Tibial nerve (tissue), 4 donors: ENCODE results near the gene MYO1A. TPM values are rescaled to one million over a fixed set of nuclear protein-coding genes. Genes with fewer than 3 reads are reported as not detected.

ENCODE experiments used
- DNase-seq, 2 donors: peaks; one replicate each; pipeline ENCODE4 v3.0.0-alpha.2; 2019; ENCODE audit warnings: low spot score in 2 of 2
- H3K27ac ChIP-seq, 4 donors: fragments of 200-600 bp; sonication (generic) in 3 of 4; one replicate each; pipeline ENCODE4 v1.5.1; 2017 to 2019; ENCODE audit warnings: mild to moderate bottlenecking in 1 of 4
- H3K27me3 ChIP-seq, 2 donors: fragments of 200-600 bp; sonication (generic) in 1 of 2; one replicate each; pipeline versions ENCODE4 v1.5.1 to v1.6.0; 2017 to 2019
- H3K36me3 ChIP-seq, 3 donors: fragments of 200-600 bp; sonication (generic); one replicate each; pipeline ENCODE4 v1.5.1; 2018 to 2019
- H3K4me1 ChIP-seq, 4 donors: fragments of 200-600 bp; sonication (generic) in 3 of 4; one replicate each; pipeline ENCODE4 v1.5.1; 2017 to 2019
- H3K4me3 ChIP-seq, 4 donors: fragments of 200-600 bp; sonication (generic) in 3 of 4; one replicate each; pipeline ENCODE4 v1.5.1; 2017 to 2019; ENCODE audit warnings: mild to moderate bottlenecking in 1 of 4, moderate library complexity in 1 of 4
- H3K9me3 ChIP-seq, 4 donors: fragments of 200-600 bp; sonication (generic) in 3 of 4; one replicate each; pipeline ENCODE4 v1.5.1; 2017 to 2019
- EP300 ChIP-seq, 2 donors: sonication (generic); formaldehyde crosslinking; IDR thresholded peaks; one replicate each; pipeline ENCODE4 v1.6.1; 2017; ENCODE audit warnings: antibody characterized with exemption in 2 of 2, mild to moderate bottlenecking in 1 of 2
- POLR2A ChIP-seq, 2 donors: fragments of 450-650 bp; IDR thresholded peaks; one replicate each; pipeline ENCODE4 v1.6.1; 2017; ENCODE audit warnings: antibody characterized with exemption in 2 of 2, mild to moderate bottlenecking in 2 of 2, moderate library complexity in 2 of 2
- WGBS, 2 donors: methylation state at CpG; one replicate each; pipeline ENCODE4 v1.1.5; 2018; 5-methylcytosine and 5-hydroxymethylcytosine counted together
- total RNA-seq, 4 donors: library from RNA; depleted of rRNA; stranded (reverse); fragments of >200 nt; gene quantifications; one replicate each; pipeline ENCODE4 v1.1.0, GENCODE V29; 2016
- TF ChIP-seq, protein P1 (sequence below), 5 experiments: fragments of 200-600 bp in 3 of 5; fragments of 450-650 bp in 2 of 5; sonication (generic) in 3 of 5; IDR thresholded peaks; one replicate each; pipeline ENCODE4 v1.5.1; 2016 to 2019; ENCODE audit warnings: antibody characterized with exemption in 5 of 5, mild to moderate bottlenecking in 3 of 5, moderate library complexity in 2 of 5

The MYO1A gene
- total RNA-seq, 4 donors from 2014 or later: 0.30 to 0.59 TPM; not detected in 2

DNA sequence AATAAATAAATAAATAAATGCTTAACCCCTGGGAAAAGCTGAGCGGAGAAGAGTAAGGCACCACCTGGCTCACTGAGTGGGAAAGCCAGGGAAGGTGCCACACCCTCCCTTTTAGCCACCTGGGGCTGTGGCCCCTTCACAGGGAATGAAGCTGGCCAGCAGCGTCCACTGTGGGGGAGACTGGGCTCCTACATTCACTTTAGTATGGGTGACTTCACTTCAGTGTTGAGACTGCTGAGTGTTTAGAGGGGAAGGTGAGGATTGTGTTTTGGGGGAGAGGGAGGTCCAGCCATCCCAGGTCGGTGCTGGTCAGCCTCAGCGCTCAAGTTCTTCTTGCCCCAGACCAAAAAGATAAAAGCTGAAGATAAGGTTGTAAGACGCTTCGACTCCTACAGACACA is 40.6 kb upstream of the MYO1A start:
- no peak for DNase-seq
- TF ChIP-seq EP300 (IDR thresholded peaks at IDR 0.05) (no peak), POLR2A (IDR thresholded peaks at IDR 0.05) (no peak)
- TF ChIP-seq, protein P1, sequence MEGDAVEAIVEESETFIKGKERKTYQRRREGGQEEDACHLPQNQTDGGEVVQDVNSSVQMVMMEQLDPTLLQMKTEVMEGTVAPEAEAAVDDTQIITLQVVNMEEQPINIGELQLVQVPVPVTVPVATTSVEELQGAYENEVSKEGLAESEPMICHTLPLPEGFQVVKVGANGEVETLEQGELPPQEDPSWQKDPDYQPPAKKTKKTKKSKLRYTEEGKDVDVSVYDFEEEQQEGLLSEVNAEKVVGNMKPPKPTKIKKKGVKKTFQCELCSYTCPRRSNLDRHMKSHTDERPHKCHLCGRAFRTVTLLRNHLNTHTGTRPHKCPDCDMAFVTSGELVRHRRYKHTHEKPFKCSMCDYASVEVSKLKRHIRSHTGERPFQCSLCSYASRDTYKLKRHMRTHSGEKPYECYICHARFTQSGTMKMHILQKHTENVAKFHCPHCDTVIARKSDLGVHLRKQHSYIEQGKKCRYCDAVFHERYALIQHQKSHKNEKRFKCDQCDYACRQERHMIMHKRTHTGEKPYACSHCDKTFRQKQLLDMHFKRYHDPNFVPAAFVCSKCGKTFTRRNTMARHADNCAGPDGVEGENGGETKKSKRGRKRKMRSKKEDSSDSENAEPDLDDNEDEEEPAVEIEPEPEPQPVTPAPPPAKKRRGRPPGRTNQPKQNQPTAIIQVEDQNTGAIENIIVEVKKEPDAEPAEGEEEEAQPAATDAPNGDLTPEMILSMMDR (IDR thresholded peaks at IDR 0.05): no peak
- H3K4me1 ChIP-seq: peaks cover 3 to 65% (median 50%) of the 10 kb centered on the region in 4 donors

DNA sequence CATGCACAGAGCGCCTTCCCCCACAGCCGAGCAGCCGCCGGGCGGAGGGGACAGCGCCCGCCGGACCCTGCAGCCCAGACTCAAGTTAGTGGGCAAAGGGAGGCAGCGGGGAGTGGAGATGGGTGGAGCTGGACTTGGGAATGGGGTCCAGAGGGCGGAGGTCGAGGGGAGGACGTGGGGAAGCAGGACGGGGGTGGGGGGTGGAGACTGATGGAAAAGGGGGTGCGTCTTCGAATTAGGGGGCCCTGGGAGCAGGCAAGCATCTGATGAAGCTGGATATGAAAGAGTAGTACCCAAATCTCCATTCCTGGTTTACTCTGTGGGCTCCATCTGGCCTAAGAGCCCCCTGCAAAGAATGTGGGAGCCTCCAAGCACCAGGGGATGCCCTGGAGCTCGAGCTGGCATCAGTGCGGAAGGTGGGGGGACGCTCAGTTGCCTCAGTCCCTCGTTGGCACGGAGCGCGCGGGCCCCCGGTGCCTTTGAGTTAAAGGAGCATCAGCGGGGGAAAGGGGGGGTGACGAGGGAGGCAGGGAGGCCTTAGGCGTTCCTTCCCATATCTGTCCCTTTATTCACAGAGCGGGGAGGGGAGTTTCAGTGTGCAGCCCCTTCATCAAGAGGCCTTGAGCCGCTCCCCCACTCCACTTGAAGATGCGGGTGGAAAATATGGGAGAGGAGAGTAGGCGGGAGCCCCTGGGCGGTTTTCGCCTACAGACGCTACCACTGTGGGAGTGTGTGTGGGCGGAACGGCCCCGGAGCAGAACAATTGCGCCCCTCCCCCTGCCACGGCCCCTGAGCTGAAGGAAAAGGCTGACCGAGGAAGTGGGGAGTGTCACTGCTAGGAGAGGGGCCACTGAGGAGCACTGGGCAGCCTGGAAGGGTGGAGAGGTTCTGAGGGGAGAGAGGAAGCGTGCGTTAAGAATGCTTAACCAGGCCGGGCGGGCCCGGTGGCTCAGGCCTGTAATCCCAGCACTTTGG is 39.6 kb upstream of the MYO1A start:
- peaks cover 0 to 33% (median 0%) of the 10 kb centered on the region in 3 donors for H3K36me3 ChIP-seq
- DNase-seq: peak; percentile 62 to 71
- H3K27me3 ChIP-seq: no peaks in the 10 kb centered on the region
- H3K4me1 ChIP-seq: peaks cover 3 to 57% (median 46%) of the 10 kb centered on the region in 4 donors
- H3K27ac ChIP-seq: peak overlapping the region; percentile 98 to 100 (median 99)
- 1% methylated on average over 44 to 45 of the region's 45 CpGs for WGBS, 2 donors
- peak overlapping the region; percentile 75 to 95 (median 87) for H3K4me3 ChIP-seq
- no peaks in the 10 kb centered on the region for H3K9me3 ChIP-seq
- peak; percentile 15 to 57 for TF ChIP-seq EP300 (IDR thresholded peaks at IDR 0.05)
- TF ChIP-seq, protein P1 (IDR thresholded peaks at IDR 0.05): no peak
- TF ChIP-seq POLR2A (IDR thresholded peaks at IDR 0.05): peak in 1 of 2 donors; percentile 53

More for the DNA sequence above, 40.6 kb upstream of the MYO1A start:
- H3K9me3 ChIP-seq: no peaks in the 10 kb centered on the region
- no peaks in the 10 kb centered on the region for H3K27me3 ChIP-seq
- WGBS, 2 donors: 33 to 36% methylated on average over 6 of the region's 6 CpGs
- H3K27ac ChIP-seq: peak overlapping the region; percentile 98 to 100 (median 99)
- H3K36me3 ChIP-seq: peaks cover 0 to 42% (median 2%) of the 10 kb centered on the region in 3 donors
- peak overlapping the region; percentile 75 to 95 (median 87) for H3K4me3 ChIP-seq

DNA sequence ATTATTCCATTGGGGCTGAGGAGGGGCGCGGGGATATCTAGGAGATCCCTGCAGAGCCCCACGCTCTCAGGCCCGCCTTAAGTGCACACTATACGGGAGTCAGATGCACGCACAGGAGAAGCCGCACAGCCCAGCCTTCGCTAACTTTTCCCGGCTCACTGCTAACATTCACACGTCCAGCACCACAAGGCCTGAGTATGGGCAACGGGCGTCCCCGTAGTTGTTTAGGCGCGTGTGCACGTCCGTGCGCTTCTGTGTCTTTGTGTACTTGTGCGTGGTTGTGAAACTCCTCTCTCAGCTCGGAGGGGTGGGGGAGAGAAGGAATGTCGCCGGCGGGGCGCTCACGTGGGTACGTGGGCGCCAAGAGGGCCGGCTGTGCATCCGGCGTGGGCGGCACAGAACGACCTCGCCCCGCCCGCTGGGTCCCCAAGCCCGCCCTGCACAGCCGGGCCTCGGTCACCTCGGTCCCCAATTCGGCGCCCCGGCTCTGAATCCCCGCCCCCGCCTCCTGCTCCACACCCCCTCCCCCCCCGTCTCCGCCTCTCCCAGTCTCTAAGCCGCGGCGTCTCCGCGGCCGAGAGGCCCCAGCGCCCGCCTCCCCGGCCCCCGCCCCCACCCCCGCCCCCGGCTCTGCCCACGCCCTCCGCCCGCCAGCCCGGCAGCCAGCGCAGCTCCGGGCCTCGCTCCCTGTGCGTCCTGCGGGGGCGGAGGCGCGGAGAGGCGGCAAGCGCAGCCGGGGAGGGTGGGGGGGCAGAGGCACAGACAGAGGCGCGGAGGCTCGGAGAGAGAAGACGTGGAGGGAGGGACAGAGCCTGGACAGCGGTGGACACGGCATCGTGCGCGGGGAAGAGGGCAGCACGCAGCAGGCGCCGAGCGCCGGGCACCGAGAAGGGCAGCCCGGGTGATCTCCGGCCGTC is 38.7 kb upstream of the MYO1A start, which contains the start of gene NAB2:
Gene NAB2 (plus strand): TSS at position 761 of the 917 bp plus-strand sequence. CDS start 158 bp downstream, outside the sequence.
- 1% methylated on average over 38 to 44 of the region's 91 CpGs for WGBS, 2 donors
- H3K36me3 ChIP-seq: peaks cover 0 to 30% (median 0%) of the 10 kb centered on the region in 3 donors
- H3K4me1 ChIP-seq: peaks cover 3 to 48% (median 37%) of the 10 kb centered on the region in 4 donors

DNA sequence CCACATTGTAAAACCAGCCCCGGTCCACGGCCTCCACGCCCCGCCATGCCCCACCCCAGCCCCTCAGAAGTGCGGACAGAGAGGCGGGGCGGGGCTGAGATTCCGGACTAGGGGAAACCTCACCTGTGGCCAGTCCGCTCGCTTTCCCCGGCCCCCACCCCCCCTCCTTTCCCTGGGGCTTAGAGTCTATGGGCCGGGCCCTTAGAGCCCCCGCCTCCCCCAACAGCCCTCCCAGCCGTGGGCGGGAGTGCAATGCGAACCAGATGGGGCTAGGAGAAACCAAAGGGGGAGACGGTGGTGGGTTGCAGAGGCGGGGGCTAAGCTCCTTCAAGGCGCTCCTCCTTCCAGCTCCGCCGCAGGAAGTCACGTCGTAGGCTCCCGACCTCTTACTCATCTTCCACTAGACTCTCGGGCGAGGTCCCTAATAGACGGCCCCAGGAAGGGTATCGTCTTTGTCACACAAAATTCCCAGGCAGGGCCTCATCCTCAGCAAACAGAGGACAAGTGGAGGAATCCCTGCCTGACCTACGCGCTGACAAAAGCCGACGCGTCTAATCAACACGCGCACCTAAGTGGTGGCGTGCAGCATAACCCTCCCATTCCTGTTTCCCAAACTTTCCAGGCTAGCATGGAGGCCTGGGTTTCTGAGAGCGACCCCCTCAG is 37.9 kb upstream of the MYO1A start:
- H3K9me3 ChIP-seq: no peaks in the 10 kb centered on the region
- WGBS, 2 donors: 0 to 1% methylated on average over 21 to 22 of the region's 37 CpGs
- no peaks in the 10 kb centered on the region for H3K27me3 ChIP-seq
- peak overlapping the region; percentile 64 to 92 (median 78) for H3K4me3 ChIP-seq
- H3K27ac ChIP-seq: peak overlapping the region; percentile 98 to 100 (median 99)
- peak in 1 of 2 donors; percentile 24 for TF ChIP-seq EP300 (IDR thresholded peaks at IDR 0.05)
- TF ChIP-seq POLR2A (IDR thresholded peaks at IDR 0.05): no peak
- TF ChIP-seq, protein P1 (IDR thresholded peaks at IDR 0.05): no peak
- H3K4me1 ChIP-seq: peaks cover 3 to 40% (median 30%) of the 10 kb centered on the region in 4 donors
- peak; percentile 78 to 86 for DNase-seq
- peaks cover 0 to 22% (median 0%) of the 10 kb centered on the region in 3 donors for H3K36me3 ChIP-seq

More for the DNA sequence above, 38.7 kb upstream of the MYO1A start, which contains the start of gene NAB2:
- TF ChIP-seq POLR2A (IDR thresholded peaks at IDR 0.05) (peak; percentile 75 to 82), EP300 (IDR thresholded peaks at IDR 0.05) (peak; percentile 54 to 97)
- TF ChIP-seq, protein P1 (IDR thresholded peaks at IDR 0.05): peak in 1 of 5 experiments; percentile 32
- DNase-seq: peak; percentile 95 to 96
- Histone ChIP-seq H3K27me3 (no peaks in the 10 kb centered on the region), H3K27ac (peak within 1 kb of the TSS; percentile 98 to 100 (median 99)), H3K4me3 (peak within 1 kb of the TSS; percentile 75 to 95 (median 87)), H3K9me3 (no peaks in the 10 kb centered on the region)
